H1 (cell line): ENCODE measurements around the gene SLC25A36. TPM values are rescaled to one million over a fixed set of nuclear protein-coding genes. Genes with fewer than 3 reads are reported as not detected.

Experiments used
- CTCF ChIA-PET: fragments of 300-600 bp; sonication (Branson Sonifier 250); formaldehyde crosslinking; loops from one replicate; lab custom pipeline; 2021; ENCODE audit not compliant: partially characterized antibody; lab: Charles Lee
- POLR2A ChIA-PET: fragments of 300-600 bp; sonication (Branson Sonifier 250); formaldehyde crosslinking; loops from one replicate; lab custom pipeline; 2021; ENCODE audit warnings: inconsistent platforms; ENCODE audit not compliant: partially characterized antibody; lab: Charles Lee
- DNase-seq, 2 experiments: peaks; one replicate each; pipeline versions ENCODE4 v3.0.0 to v3.0.0-alpha.2; 2010 to 2022; ENCODE audit warnings: low spot score in 2 of 2, low read depth in 1 of 2, mixed read lengths in 1 of 2
- FAIRE-seq: peaks from 2 replicates; lab custom pipeline; 2011; peaks lifted over from hg19 to GRCh38; lab: Jason Lieb, UNC
- H2AFZ ChIP-seq: 2 replicates; pipeline ENCODE4 v1.8.1; 2012; ENCODE audit warnings: low read length, inconsistent platforms
- H2AK5ac ChIP-seq: 2 replicates; pipeline ENCODE4 v1.6.1; 2013; ENCODE audit warnings: low read depth, low read length
- H2BK120ac ChIP-seq: replicated peaks from 2 replicates; pipeline ENCODE3; 2013; ENCODE audit warnings: low read depth, low read length, inconsistent platforms
- H2BK12ac ChIP-seq: 2 replicates; pipeline ENCODE4 v1.6.1; 2013; ENCODE audit warnings: low read depth, low read length
- H2BK15ac ChIP-seq: 2 replicates; pipeline ENCODE4 v1.6.1; 2013; ENCODE audit warnings: low read length
- H2BK20ac ChIP-seq: 2 replicates; pipeline ENCODE4 v1.6.1; 2013; ENCODE audit warnings: low read length
- H2BK5ac ChIP-seq: 2 replicates; pipeline ENCODE4 v1.6.1; 2013; ENCODE audit warnings: low read depth, low read length
- H3K14ac ChIP-seq: 2 replicates; pipeline ENCODE4 v1.6.1; 2013; ENCODE audit warnings: inconsistent platforms; ENCODE audit not compliant: insufficient read length
- H3K18ac ChIP-seq: 2 replicates; pipeline ENCODE4 v1.6.1; 2013; ENCODE audit warnings: low read length; ENCODE audit errors: extremely low read depth
- H3K23ac ChIP-seq: 2 replicates; pipeline ENCODE4 v1.6.1; 2013; ENCODE audit warnings: inconsistent platforms; ENCODE audit not compliant: insufficient read length
- H3K23me2 ChIP-seq: 2 replicates; pipeline ENCODE4 v1.6.1; 2013; ENCODE audit warnings: low read depth, low read length
- H3K27ac ChIP-seq: 2 replicates; pipeline ENCODE4 v1.6.1; 2011; ENCODE audit warnings: low read depth, low read length, inconsistent platforms
- H3K27me3 ChIP-seq, 4 experiments: replicated peaks in 1 of 4; 1 replicate in 1 of 4; 2 replicates in 3 of 4; pipeline versions ENCODE4 v1.6.1 to v1.8.1; 2011 to 2013; ENCODE audit warnings: low read length in 3 of 4, mild to moderate bottlenecking in 3 of 4, inconsistent platforms in 2 of 4, mixed read lengths in 2 of 4, moderate library complexity in 1 of 4; ENCODE audit not compliant: control insufficient read depth in 3 of 4, insufficient read depth in 3 of 4; ENCODE audit errors: extremely low read depth in 1 of 4
- H3K36me3 ChIP-seq, 4 experiments: 2 replicates each; pipeline versions ENCODE4 v1.6.1 to v1.8.1; 2011 to 2013; ENCODE audit warnings: mild to moderate bottlenecking in 4 of 4, low read length in 3 of 4, moderate library complexity in 2 of 4, control low read depth in 1 of 4, inconsistent platforms in 1 of 4; ENCODE audit not compliant: insufficient read depth in 4 of 4, control insufficient read depth in 2 of 4
- H3K4ac ChIP-seq: replicated peaks from 2 replicates; pipeline ENCODE3; 2013; ENCODE audit warnings: low read length, low read depth, mixed read lengths, inconsistent platforms; ENCODE audit not compliant: insufficient read length
- H3K4me1 ChIP-seq, 4 experiments: replicated peaks in 1 of 4; 1 replicate in 1 of 4; 2 replicates in 3 of 4; pipeline versions ENCODE4 v1.6.1 to v1.8.1; 2011 to 2013; ENCODE audit warnings: low read length in 3 of 4, inconsistent platforms in 2 of 4, mixed read lengths in 1 of 4; ENCODE audit not compliant: insufficient read depth in 4 of 4, control insufficient read depth in 3 of 4
- H3K4me2 ChIP-seq, 2 experiments: 2 replicates each; pipeline versions ENCODE4 v1.6.1 to v1.8.1; 2011 to 2013; ENCODE audit warnings: low read depth in 2 of 2, low read length in 2 of 2, control low read depth in 1 of 2, inconsistent platforms in 1 of 2, mild to moderate bottlenecking in 1 of 2; ENCODE audit not compliant: insufficient read depth in 1 of 2
- H3K4me3 ChIP-seq, 4 experiments: fragments of 200-600, 300-600 bp in 1 of 4; sonication (generic), shearing (Covaris generic), sonication (Bioruptor Twin) in 1 of 4; 2 replicates each; pipeline versions ENCODE4 v1.5.1 to v1.8.1; 2011 to 2016; ENCODE audit warnings: low read length in 4 of 4, low read depth in 3 of 4, control low read depth in 2 of 4, inconsistent platforms in 2 of 4, mild to moderate bottlenecking in 2 of 4, mixed read lengths in 1 of 4, moderate library complexity in 1 of 4; ENCODE audit not compliant: insufficient read depth in 2 of 4; ENCODE audit errors: extremely low read depth in 1 of 4
- H3K56ac ChIP-seq: replicated peaks from 2 replicates; pipeline ENCODE3; 2013; ENCODE audit warnings: low read depth, mild to moderate bottlenecking, mixed read lengths, low read length, inconsistent platforms; ENCODE audit not compliant: insufficient read length
- H3K79me1 ChIP-seq: 2 replicates; pipeline ENCODE4 v1.6.1; 2013; ENCODE audit warnings: low read depth, low read length, control low read depth
- H3K79me2 ChIP-seq, 2 experiments: 2 replicates each; pipeline versions ENCODE4 v1.6.1 to v1.8.1; 2012 to 2013; ENCODE audit warnings: low read length in 2 of 2, mild to moderate bottlenecking in 2 of 2, inconsistent platforms in 1 of 2; ENCODE audit not compliant: insufficient read depth in 2 of 2, control insufficient read depth in 1 of 2
- H3K9ac ChIP-seq, 4 experiments: replicated peaks in 1 of 4; 1 replicate in 1 of 4; 2 replicates in 3 of 4; pipeline versions ENCODE4 v1.6.1 to v1.8.1; 2011 to 2013; ENCODE audit warnings: low read depth in 3 of 4, low read length in 3 of 4, control low read depth in 2 of 4, mild to moderate bottlenecking in 2 of 4, moderate library complexity in 2 of 4, inconsistent platforms in 1 of 4; ENCODE audit errors: extremely low read depth in 1 of 4
- H3K9me3 ChIP-seq, 2 experiments: 2 replicates each; pipeline versions ENCODE4 v1.6.1 to v1.8.1; 2012 to 2013; ENCODE audit warnings: mild to moderate bottlenecking in 2 of 2, moderate library complexity in 2 of 2, control low read depth in 1 of 2, inconsistent platforms in 1 of 2, low read depth in 1 of 2, low read length in 1 of 2, mixed read lengths in 1 of 2; ENCODE audit not compliant: insufficient read depth in 2 of 2
- H4K20me1 ChIP-seq, 2 experiments: replicated peaks in 1 of 2; 2 replicates each; pipeline versions ENCODE3 to v1.8.1; 2011 to 2013; ENCODE audit warnings: inconsistent platforms in 2 of 2, low read length in 2 of 2, mild to moderate bottlenecking in 1 of 2; ENCODE audit not compliant: insufficient read depth in 2 of 2, control insufficient read depth in 1 of 2
- H4K5ac ChIP-seq: 2 replicates; pipeline ENCODE4 v1.6.1; 2013; ENCODE audit warnings: low read length, low read depth, mixed read lengths, inconsistent platforms; ENCODE audit not compliant: insufficient read length
- H4K8ac ChIP-seq: 2 replicates; pipeline ENCODE4 v1.8.0; 2013; ENCODE audit warnings: mild to moderate bottlenecking, moderate library complexity, low read length, inconsistent platforms; ENCODE audit not compliant: insufficient read depth; ENCODE audit errors: extremely low read depth
- H4K91ac ChIP-seq: replicated peaks from 2 replicates; pipeline ENCODE3; 2013; ENCODE audit warnings: low read length, mixed read lengths, inconsistent platforms; ENCODE audit not compliant: insufficient read length
- CBX5 ChIP-seq: fragments of 300-800, 300-1000 bp; sonication (generic); IDR thresholded peaks from 2 replicates; pipeline ENCODE4 v1.7.1; 2016; ENCODE audit warnings: antibody characterized with exemption, low read length, low read depth
- CHD2 ChIP-seq: IDR thresholded peaks from 2 replicates; pipeline ENCODE4 v1.6.1; 2012; ENCODE audit warnings: low read length, improper control_type of control experiment
- CREB1 ChIP-seq: IDR thresholded peaks from 2 replicates; pipeline ENCODE4 v1.6.1; 2012; ENCODE audit warnings: inconsistent platforms
- EGR1 ChIP-seq: IDR thresholded peaks from 2 replicates; pipeline ENCODE4 v1.6.1; 2011; ENCODE audit warnings: low read depth, low read length, borderline replicate concordance
- GTF2F1 ChIP-seq: IDR thresholded peaks from 2 replicates; pipeline ENCODE4 v1.6.1; 2012; ENCODE audit warnings: low read depth, low read length, improper control_type of control experiment, borderline replicate concordance
- HDAC2 ChIP-seq, 2 experiments: fragments of 300-600 bp in 1 of 2; sonication (generic) in 1 of 2; IDR thresholded peaks; 2 replicates each; pipeline ENCODE4 v1.6.1; 2011 to 2012; ENCODE audit warnings: low read depth in 2 of 2, low read length in 2 of 2, mild to moderate bottlenecking in 2 of 2, moderate library complexity in 2 of 2, borderline replicate concordance in 1 of 2, inconsistent platforms in 1 of 2
- HDAC6 ChIP-seq: IDR thresholded peaks from one replicate; pipeline ENCODE4 v1.7.1; 2012; ENCODE audit warnings: low read depth, mild to moderate bottlenecking, inconsistent platforms, low read length, moderate library complexity
- KDM4A ChIP-seq: IDR thresholded peaks from one replicate; pipeline ENCODE4 v1.7.1; 2012; ENCODE audit warnings: low read depth, mild to moderate bottlenecking, moderate library complexity, low read length, inconsistent platforms; ENCODE audit not compliant: severe bottlenecking
- NRF1 ChIP-seq: IDR thresholded peaks from 2 replicates; pipeline ENCODE4 v1.6.1; 2011; ENCODE audit warnings: mild to moderate bottlenecking, low read depth, low read length, improper control_type of control experiment
- RAD21 ChIP-seq, 2 experiments: IDR thresholded peaks in 1 of 2; conservative IDR thresholded peaks in 1 of 2; 2 replicates each; pipeline ENCODE4 v1.6.1; 2011; ENCODE audit warnings: low read depth in 2 of 2, low read length in 2 of 2, improper control_type of control experiment in 1 of 2, inconsistent platforms in 1 of 2, mild to moderate bottlenecking in 1 of 2, moderate library complexity in 1 of 2
- RBBP5 ChIP-seq: IDR thresholded peaks from 2 replicates; pipeline ENCODE4 v1.7.1; 2012; ENCODE audit warnings: low read depth, mild to moderate bottlenecking, inconsistent platforms, low read length, moderate library complexity, borderline replicate concordance
- RXRA ChIP-seq: IDR thresholded peaks from 2 replicates; pipeline ENCODE4 v1.6.1; 2011; ENCODE audit warnings: low read depth, mild to moderate bottlenecking, low read length, moderate library complexity; ENCODE audit not compliant: insufficient read depth
- TBP ChIP-seq: IDR thresholded peaks from 2 replicates; pipeline ENCODE4 v1.6.1; 2011; ENCODE audit warnings: low read depth, low read length, improper control_type of control experiment
- WGBS, 2 experiments: shearing (Covaris generic) in 1 of 2; methylation state at CpG; one replicate each; pipeline versions ENCODE4 v1.1.6 to v1.1.7; 2013 to 2015; ENCODE audit warnings: low lambda C conversion rate in 2 of 2, mixed read lengths in 2 of 2, inconsistent platforms in 1 of 2, low coverage in 1 of 2, missing lambda C conversion rate in 1 of 2; ENCODE audit not compliant: insufficient replicate concordance in 2 of 2, insufficient coverage in 1 of 2, insufficient read length in 1 of 2; ENCODE audit errors: extremely low coverage in 1 of 2, missing lambda C conversion rate in 1 of 2; 5-methylcytosine and 5-hydroxymethylcytosine counted together
- polyA plus RNA-seq, 7 experiments: library from polyadenylated mRNA; depleted of rRNA in 3 of 7; stranded (reverse) in 5 of 7; unstranded in 2 of 7; fragments of >200 nt in 5 of 7; fragments of 200-250 nt in 2 of 7; gene quantifications; 1 replicate in 5 of 7; 2 replicates in 1 of 7; 4 replicates in 1 of 7; pipeline versions ENCODE4 v1.2.1 to v1.2.3, GENCODE V29; 2011 to 2013; ENCODE audit warnings: missing spikeins in 2 of 7, mixed read lengths in 2 of 7
- total RNA-seq: library from RNA; stranded (reverse); fragmentation: NEBNext Ultra II Directional; extraction: Animal tissue kit (Norgen Biotek cat#: 25700); gene quantifications from 2 replicates; pipeline ENCODE4 v1.2.1, GENCODE V29; 2021

Gene SLC25A36
- total and polyA plus RNA-seq, 2 of the 8 experiments (the other 6 are each of a cell fraction or from before 2014, with no cell fraction given) = 42.9 to 71.8 TPM

GRCh38 chr3:140994316-140994715 lies 52.7 kb downstream of the SLC25A36 start:
- no peak for DNase-seq
- H3K36me3 ChIP-seq = no peaks in the 10 kb centered on the region
- TF ChIP-seq EGR1 (no peak), KDM4A (no peak), HDAC2 (IDR thresholded peaks at IDR 0.05; ENCODE audit: borderline replicate concordance in 1 of 2, low read depth in 2 of 2, low read length in 2 of 2) (no peak), CBX5 (no peak), RXRA (no peak), TBP (no peak), CREB1 (no peak), CHD2 (no peak), RBBP5 (no peak), NRF1 (no peak), GTF2F1 (no peak), HDAC6 (no peak), RAD21 (IDR thresholded peaks at IDR 0.05 in 1 of 2, conservative IDR thresholded peaks at IDR 0.05 in 1 of 2; ENCODE audit: low read depth in 2 of 2, low read length in 2 of 2) (no peak)

More at GRCh38 chr3:140994316-140994715, 52.7 kb downstream of the SLC25A36 start:
- H3K4me2 ChIP-seq = no peak overlapping the region
- H2AFZ ChIP-seq = no peak overlapping the region
- H3K9ac ChIP-seq = no peak overlapping the region
- H2AK5ac ChIP-seq = no peak overlapping the region
- no peaks in the 10 kb centered on the region for H4K20me1 ChIP-seq
- H3K4ac ChIP-seq = no peak overlapping the region
- H3K27me3 ChIP-seq = no peaks in the 10 kb centered on the region
- H3K23ac ChIP-seq = no peak overlapping the region
- H3K56ac ChIP-seq = no peak overlapping the region
- H2BK12ac ChIP-seq = no peak overlapping the region
- FAIRE-seq = no peak
- H3K27ac ChIP-seq = no peak overlapping the region
- no peak overlapping the region for H4K8ac ChIP-seq
- no peaks in the 10 kb centered on the region for H3K4me1 ChIP-seq
- H2BK15ac ChIP-seq = no peak overlapping the region
- no peak overlapping the region for H3K14ac ChIP-seq
- H2BK120ac ChIP-seq = no peak overlapping the region
- H4K91ac ChIP-seq = no peak overlapping the region
- H2BK20ac ChIP-seq = no peak overlapping the region
- no peak overlapping the region for H4K5ac ChIP-seq
- no peak overlapping the region for H2BK5ac ChIP-seq
- H3K79me1 ChIP-seq = no peaks in the 10 kb centered on the region
- POLR2A ChIA-PET = no interaction called here
- H3K4me3 ChIP-seq = no peak overlapping the region
- no peak overlapping the region for H3K18ac ChIP-seq
- H3K79me2 ChIP-seq = no peaks in the 10 kb centered on the region
- H3K23me2 ChIP-seq = no peaks in the 10 kb centered on the region
- peaks cover 5 to 9% of the 10 kb centered on the region in 2 experiments; a peak in 2 of 4 replicates for H3K9me3 ChIP-seq
- CTCF ChIA-PET = interaction anchor here (1.0 to 7.4 kb wide), 5 partner anchors 17 to 196 kb away, joined by 3 to 137 read pairs (median 4); no protein-coding TSS in a partner anchor
- WGBS, 2 experiments = 96% methylated on average over 1 of the region's 1 CpG; no CpG with 5 or more reads in 1 of the 2 experiments
